ENCODE results near the gene CABP1. TPM values are rescaled to one million over a fixed set of nuclear protein-coding genes. Genes with fewer than 3 reads are reported as not detected.

The CABP1 gene
- not detected in 2 replicates for total RNA-seq
- total RNA-seq (2013), result 0.02 TPM
- polyA plus RNA-seq, result not detected in 2 replicates
- polyA minus RNA-seq, result not detected in 2 replicates

DNA sequence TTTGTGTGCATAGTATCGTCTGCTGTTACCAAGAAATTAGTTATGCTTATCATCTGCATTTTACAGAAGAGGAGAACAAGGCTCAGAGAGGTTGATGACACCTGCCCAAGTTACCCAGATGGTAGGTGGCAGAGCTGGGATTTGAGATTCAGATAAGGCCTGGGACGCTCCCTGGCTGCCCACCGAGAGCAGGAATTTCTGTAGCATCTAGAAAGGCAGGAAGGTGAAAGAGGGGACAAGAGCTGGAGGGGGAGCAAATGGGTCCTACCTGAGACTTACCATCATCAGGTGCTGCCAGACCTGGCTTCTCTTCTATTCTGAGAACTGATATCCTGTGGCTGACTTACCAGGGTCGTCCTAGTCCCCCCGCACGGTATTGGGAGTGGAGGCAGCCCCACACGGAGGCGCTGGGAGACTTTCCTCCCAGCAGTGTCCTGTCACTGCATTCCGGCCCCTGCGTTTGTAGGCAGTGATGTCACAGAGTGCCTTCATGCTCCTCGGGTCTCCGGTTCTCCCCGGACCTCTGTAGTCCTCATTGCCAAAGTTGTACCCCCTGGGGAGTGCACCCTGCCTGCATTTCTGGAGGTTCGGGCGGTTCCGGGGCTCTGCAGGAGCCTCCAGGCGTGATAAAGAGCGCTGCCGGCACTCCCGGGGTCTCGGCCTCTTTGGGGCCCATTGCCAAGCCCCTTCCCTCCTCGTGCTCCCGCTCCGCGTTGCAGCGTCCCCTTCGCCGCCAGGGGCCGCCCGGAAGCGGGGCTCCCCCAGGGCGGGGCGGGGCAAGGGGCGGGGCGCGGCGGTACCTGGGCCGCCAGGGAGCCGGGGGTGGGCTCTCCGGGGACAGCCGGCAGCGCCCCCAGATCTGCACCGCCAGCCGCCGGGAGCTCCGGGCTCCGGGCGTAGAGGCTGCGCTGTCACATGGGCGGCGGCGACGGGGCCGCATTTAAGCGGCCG is at the start of gene CABP1:
CABP1 (plus strand) TSS at position 856 of the 951 bp plus-strand sequence; CDS start at position 916, 60 bp downstream.
- no peak within 1 kb of the TSS for H3K27ac ChIP-seq (ENCODE audit: low read length in 2 of 2)
- peaks cover 13 to 20% of the 10 kb centered on the region in 2 donors for H3K4me1 ChIP-seq (ENCODE audit: control insufficient read depth in 2 of 2, insufficient read depth in 2 of 2, low read length in 2 of 2)
- H3K9ac ChIP-seq (ENCODE audit: low read length), result peak within 1 kb of the TSS; percentile 40
- H3K79me2 ChIP-seq (ENCODE audit: control insufficient read depth, insufficient read depth, low read length), result no peaks in the 10 kb centered on the region
- intact Hi-C loops (cut with micrococcal nuclease), result no loop called here
- H2AFZ ChIP-seq (ENCODE audit: insufficient read depth, low read depth, low read length, poor library complexity, severe bottlenecking), result peak within 1 kb of the TSS; percentile 68
- Mint-ChIP-seq H3K4me3 (peak within 1 kb of the TSS; percentile 82), H3K9me3 (ENCODE audit: insufficient read depth) (no peaks in the 10 kb centered on the region), H3K4me1 (peaks cover 13% of the 10 kb centered on the region), H3K27me3 (peaks cover 52% of the 10 kb centered on the region), H3K27ac (peak within 1 kb of the TSS; percentile 56)
- TF ChIP-seq, protein P1, sequence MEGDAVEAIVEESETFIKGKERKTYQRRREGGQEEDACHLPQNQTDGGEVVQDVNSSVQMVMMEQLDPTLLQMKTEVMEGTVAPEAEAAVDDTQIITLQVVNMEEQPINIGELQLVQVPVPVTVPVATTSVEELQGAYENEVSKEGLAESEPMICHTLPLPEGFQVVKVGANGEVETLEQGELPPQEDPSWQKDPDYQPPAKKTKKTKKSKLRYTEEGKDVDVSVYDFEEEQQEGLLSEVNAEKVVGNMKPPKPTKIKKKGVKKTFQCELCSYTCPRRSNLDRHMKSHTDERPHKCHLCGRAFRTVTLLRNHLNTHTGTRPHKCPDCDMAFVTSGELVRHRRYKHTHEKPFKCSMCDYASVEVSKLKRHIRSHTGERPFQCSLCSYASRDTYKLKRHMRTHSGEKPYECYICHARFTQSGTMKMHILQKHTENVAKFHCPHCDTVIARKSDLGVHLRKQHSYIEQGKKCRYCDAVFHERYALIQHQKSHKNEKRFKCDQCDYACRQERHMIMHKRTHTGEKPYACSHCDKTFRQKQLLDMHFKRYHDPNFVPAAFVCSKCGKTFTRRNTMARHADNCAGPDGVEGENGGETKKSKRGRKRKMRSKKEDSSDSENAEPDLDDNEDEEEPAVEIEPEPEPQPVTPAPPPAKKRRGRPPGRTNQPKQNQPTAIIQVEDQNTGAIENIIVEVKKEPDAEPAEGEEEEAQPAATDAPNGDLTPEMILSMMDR (IDR thresholded peaks at IDR 0.05), result peak; percentile 55
- no peak for TF ChIP-seq EZH2 (IDR thresholded peaks at IDR 0.05; ENCODE audit: borderline replicate concordance, insufficient read depth, low read depth, low read length, poor library complexity, severe bottlenecking)
- peak; percentile 75 for DNase-seq
- peaks cover 0 to 54% (median 33%) of the 10 kb centered on the region in 4 experiments for H3K27me3 ChIP-seq (replicated peaks in 1 of 4; ENCODE audit: control extremely low read depth in 1 of 4, control insufficient read depth in 3 of 4, insufficient read depth in 4 of 4, low read length in 3 of 4)
- no peaks in the 10 kb centered on the region for H3K36me3 ChIP-seq (replicated peaks in 1 of 2; ENCODE audit: control extremely low read depth in 1 of 2, control insufficient read depth in 1 of 2, extremely low read depth in 1 of 2, insufficient read depth in 2 of 2, low read length in 1 of 2)
- H4K20me1 ChIP-seq (ENCODE audit: control insufficient read depth, insufficient read depth, low read length, poor library complexity, severe bottlenecking), result no peaks in the 10 kb centered on the region
- H3K4me2 ChIP-seq (replicated peaks; ENCODE audit: low read depth, low read length, poor library complexity, severe bottlenecking), result peak within 1 kb of the TSS; percentile 84
- peak; percentile 93 for ATAC-seq (ENCODE audit: low read depth)
- H3K4me3 ChIP-seq (ENCODE audit: control extremely low read depth in 1 of 5, extremely low read depth in 1 of 5, insufficient read depth in 1 of 5, low read depth in 2 of 5, low read length in 4 of 5), result peak within 1 kb of the TSS in 4 of 5 experiments; percentile 15 to 47 (median 42)
- H3K9me3 ChIP-seq (ENCODE audit: control extremely low read depth in 1 of 3, control insufficient read depth in 2 of 3, insufficient read depth in 1 of 3, low read length in 2 of 3), result peaks cover 0 to 5% (median 0%) of the 10 kb centered on the region in 3 donors
- 9% methylated on average over 55 of the region's 56 CpGs for WGBS (ENCODE audit: insufficient coverage)
- ChIA-PET POLR2A (no interaction called here), CTCF (interaction anchor here (0.8 to 1.3 kb wide), 3 partner anchors 10 to 332 kb away, joined by 3 to 10 read pairs (median 4); no protein-coding TSS in a partner anchor)

All from B cell (primary cell).